Renal cortical epithelial cell (primary cell): ENCODE results near the gene ETV6. TPM values are rescaled to one million over a fixed set of nuclear protein-coding genes. Genes with fewer than 3 reads are reported as not detected.
A peak's percentile ranks its signal among the peaks of the same experiment; 100 is the strongest.

Experiments used
- DNase-seq: peaks from one replicate; pipeline ENCODE4 v3.0.0-alpha.2; 2011; ENCODE audit warnings: low read depth
- total RNA-seq: library from RNA; depleted of rRNA; stranded (reverse); fragments of >200 nt; gene quantifications from 2 replicates; pipeline ENCODE4 v1.2.3, GENCODE V29; 2014

Gene ETV6
- total RNA-seq, 1 donor from 2014 or later = 16.3 TPM

GRCh38 chr12:11758087-11758486 lies 108.6 kb downstream of the ETV6 start:
- DNase-seq = no peak

GRCh38 chr12:11758510-11759493 lies 109.3 kb downstream of the ETV6 start:
- no peak for DNase-seq

DNA sequence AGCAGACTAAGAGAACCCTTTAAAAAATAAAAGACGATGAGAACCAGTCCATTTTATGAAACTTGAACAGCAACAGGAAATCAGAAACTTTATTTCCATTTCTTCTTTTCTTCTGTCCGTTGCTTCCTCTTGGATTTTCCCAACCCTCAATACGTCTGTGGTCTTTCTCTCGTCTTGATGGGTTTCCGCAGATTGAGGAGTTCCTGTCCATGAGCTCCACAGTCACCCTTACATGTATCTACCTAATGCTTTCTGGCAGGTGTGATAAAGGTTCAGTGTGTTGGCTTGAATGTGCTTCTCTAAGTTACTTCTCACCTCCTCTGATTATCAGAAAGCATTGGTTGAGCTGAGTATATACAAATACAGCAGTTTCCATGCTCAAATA lies 110.0 kb downstream of the ETV6 start:
- DNase-seq = no peak

GRCh38 chr12:11759899-11760298 lies 110.4 kb downstream of the ETV6 start:
- no peak for DNase-seq

DNA sequence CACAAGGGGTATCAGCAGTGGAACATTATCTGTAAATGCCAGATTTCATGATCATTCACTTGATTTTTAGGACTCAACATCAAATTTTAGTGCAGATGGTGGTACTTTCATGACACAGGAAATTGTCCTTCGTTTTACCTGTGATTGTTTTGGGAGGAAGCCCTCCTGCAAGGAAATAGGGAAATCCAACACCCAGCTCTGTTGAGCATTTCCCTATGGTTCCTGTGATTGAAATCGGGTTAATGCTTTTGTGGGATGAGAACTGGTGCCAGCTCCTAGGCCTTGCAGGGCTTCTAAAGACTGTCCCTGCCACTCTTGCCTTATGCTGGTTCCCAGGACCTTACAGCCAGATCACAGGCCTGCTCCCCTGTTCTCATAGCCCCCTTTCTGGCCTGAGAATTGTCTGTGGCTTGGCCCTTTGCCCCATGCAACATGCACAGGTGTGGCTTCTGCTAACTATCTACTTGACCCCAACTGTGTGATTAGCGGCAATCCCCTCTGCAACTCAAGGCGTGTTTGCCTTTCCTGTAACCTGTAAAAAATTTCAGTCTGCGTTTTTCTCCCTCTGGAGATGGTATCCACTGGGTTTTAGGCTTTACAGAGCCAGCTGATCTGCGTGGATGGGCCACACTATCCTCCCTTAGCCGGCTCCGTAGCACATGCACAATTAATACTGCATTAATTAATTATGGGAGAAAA lies 112.5 kb downstream of the ETV6 start:
- DNase-seq = no peak

GRCh38 chr12:11762723-11763326 lies 113.4 kb downstream of the ETV6 start:
- DNase-seq = peak; percentile 52

GRCh38 chr12:11763760-11764520 lies 114.5 kb downstream of the ETV6 start:
- peak; percentile 92 for DNase-seq

GRCh38 chr12:11764837-11765236 lies 115.4 kb downstream of the ETV6 start:
- DNase-seq = no peak

DNA sequence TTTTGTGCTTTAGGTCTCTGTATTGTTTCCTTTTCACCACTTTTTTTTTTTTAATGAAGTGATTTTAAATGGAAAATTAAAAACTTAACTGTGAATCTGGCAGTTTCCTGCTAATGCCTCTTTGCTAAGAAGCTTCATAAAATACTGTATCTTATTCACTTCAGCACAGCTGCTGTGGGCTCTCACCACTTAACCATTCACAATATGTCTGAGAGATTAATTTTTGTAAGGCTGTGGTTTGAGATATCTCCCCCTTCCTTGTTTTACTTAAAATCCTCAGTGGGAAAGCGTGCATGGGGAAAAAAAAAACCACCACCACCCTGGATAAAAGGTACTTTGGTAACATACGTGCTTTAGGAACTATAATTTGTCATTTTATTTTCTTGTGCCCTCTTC lies 115.9 kb downstream of the ETV6 start:
- no peak for DNase-seq

DNA sequence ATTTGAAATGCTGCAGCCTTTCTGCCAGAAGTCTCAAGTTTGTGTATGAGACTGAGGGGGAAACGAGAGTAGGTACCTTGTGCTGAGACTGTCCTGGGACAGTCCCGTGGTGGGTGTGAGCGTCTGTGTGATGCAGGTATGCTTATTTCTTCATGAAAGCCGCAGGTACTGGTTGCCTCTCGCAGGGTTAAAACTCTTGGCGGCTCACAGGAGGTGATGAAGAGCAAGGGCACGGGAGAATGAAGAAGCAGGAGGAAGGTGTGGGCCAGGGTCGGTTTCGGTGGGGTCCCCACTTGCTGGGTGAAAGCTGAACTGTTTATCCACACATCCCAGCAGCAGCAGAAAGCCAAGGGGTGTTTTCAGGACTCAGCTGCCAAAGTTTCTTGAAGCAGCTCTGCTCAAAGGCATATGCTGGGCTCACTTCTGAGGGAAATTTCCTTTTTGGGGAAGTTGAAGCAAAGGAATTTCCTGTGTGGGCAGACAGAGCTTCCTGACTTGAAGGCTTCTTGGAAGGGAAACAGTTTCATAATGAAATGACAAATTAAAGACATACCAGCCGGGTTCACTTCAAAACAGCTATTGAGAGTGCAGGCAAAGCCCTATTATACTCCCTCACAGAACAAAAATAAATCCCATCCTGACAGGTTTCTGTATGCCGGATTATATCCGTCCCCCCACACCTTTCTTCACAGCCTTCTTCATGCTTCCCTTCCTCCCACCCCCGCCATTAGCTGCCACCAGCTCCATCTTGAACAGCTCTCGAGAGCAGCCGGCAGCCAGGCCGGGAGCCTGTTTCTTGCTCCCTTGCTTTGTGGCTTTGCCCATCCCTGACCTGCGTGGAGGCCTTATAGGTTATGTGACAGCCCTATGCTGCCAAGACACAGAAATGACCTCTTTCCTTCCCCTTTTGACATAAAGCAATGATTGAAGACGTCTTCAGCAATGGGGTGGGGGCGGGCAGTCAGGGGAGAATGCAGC lies 116.6 kb downstream of the ETV6 start:
- peak; percentile 46 for DNase-seq

DNA sequence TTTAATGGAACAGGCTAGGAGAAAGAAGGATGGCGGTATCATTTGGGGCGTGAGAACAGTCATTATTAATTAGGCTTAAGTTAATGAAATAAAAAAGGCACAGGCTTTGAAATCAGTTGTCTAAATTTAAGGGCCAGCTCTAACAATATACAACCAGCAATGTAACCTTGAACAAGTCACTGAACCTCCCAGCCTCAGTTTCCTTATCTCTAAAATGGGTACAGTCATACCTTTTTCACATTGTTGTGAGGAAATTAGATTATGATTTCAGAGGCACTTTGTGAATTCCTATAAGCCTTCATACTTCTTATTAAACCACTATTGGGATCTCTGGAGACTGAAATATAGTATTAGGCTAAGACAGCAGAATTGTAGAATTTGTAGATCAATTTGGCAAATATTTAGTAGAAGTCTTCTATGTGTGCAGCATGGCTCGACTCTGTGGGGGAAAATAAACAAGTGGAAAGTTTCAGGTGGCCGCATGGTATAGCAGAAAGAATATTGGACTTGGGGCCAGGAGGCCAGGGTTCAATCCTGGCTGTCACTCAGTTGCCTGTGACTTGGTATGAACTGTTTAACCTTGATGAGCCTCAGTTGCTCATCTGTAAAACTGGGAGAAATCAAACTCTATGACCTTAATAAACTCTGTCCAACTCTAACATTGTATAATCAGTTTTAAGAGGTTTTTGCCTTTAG lies 117.7 kb downstream of the ETV6 start:
- no peak for DNase-seq

DNA sequence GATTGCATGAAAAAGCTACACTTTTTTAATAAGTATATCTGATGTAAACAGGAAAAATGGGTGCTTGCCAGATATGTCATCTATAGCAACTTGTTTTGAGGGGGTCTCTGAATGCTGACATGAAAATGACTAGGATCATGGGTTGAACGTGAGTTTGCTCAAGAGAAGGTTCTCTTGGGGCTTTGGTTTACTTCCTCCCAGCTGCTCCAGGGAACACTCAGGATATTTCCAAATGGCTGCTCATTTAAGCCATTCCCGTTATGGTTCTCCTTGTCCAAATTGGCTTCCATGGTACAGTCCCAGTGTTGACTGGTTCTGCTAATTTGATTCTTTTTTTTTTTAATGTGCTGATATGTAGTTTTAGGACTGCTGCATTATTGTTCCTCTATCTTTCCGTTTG lies 118.3 kb downstream of the ETV6 start:
- DNase-seq = no peak

- no peak for DNase-seq
Measured at GRCh38 chr12:11768233-11768965, 118.9 kb downstream of the ETV6 start.

- no peak for DNase-seq
Measured at GRCh38 chr12:11769723-11770514, 120.4 kb downstream of the ETV6 start.

DNA sequence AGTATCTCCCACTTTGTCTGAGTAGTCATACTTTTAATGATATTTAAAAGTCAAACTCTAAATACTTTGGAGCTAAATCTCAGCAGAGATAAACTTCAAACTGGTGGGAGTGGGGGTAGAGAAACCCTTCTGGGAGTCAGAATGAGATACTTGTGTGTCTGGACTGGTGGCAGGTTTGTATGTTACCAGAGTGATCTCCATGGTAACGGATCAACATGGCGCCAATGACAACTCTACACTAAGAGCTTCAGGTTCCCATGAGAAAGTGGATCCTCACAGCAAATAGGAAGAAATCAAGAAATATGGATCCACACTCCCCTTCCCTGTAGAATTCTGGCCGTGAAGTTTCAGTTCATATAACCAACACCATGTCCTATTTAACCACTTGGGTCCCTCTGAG lies 121.9 kb downstream of the ETV6 start:
- DNase-seq = peak; percentile 89

GRCh38 chr12:11771895-11772502 lies 122.5 kb downstream of the ETV6 start:
- peak; percentile 99 for DNase-seq

GRCh38 chr12:11773889-11774677 lies 124.6 kb downstream of the ETV6 start:
- DNase-seq = no peak
